Osteocyte (in vitro differentiated cells): ENCODE data around the gene ZMIZ1. TPM values are rescaled to one million over a fixed set of nuclear protein-coding genes. Genes with fewer than 3 reads are reported as not detected.

ENCODE experiments used
- DNase-seq: peaks from one replicate; pipeline ENCODE4 v3.0.0; 2021; ENCODE audit warnings: mixed read lengths; ENCODE audit not compliant: unreplicated experiment; ENCODE audit errors: extremely low spot score
- H3K27ac Mint-ChIP-seq: one replicate; pipeline ENCODE4 v1.8.0; 2021; ENCODE audit warnings: mild to moderate bottlenecking, mixed read lengths; ENCODE audit not compliant: unreplicated experiment
- H3K27me3 Mint-ChIP-seq: one replicate; pipeline ENCODE4 v1.8.0; 2021; ENCODE audit warnings: mixed read lengths; ENCODE audit not compliant: unreplicated experiment
- H3K36me3 Mint-ChIP-seq: one replicate; pipeline ENCODE4 v1.8.0; 2021; ENCODE audit warnings: mixed read lengths; ENCODE audit not compliant: unreplicated experiment
- H3K4me1 Mint-ChIP-seq: one replicate; pipeline ENCODE4 v1.8.0; 2021; ENCODE audit warnings: mixed read lengths; ENCODE audit not compliant: unreplicated experiment
- H3K4me3 Mint-ChIP-seq: one replicate; pipeline ENCODE4 v1.8.0; 2021; ENCODE audit warnings: mild to moderate bottlenecking, moderate library complexity, mixed read lengths; ENCODE audit not compliant: unreplicated experiment
- H3K9me3 Mint-ChIP-seq: one replicate; pipeline ENCODE4 v1.8.0; 2021; ENCODE audit warnings: mixed read lengths; ENCODE audit not compliant: unreplicated experiment
- total RNA-seq: library from RNA; stranded (reverse); gene quantifications from 2 replicates; pipeline ENCODE4 v1.2.1, GENCODE V29; 2021
- TF ChIP-seq, protein P1 (sequence below): fragments of 200-600 bp; sonication (generic); IDR thresholded peaks from 2 replicates; pipeline ENCODE4 v1.5.0; 2021; ENCODE audit warnings: antibody characterized with exemption, mild to moderate bottlenecking, moderate library complexity

ZMIZ1 gene
- total RNA-seq, 1 donor from 2014 or later = 90.5 TPM

GRCh38 chr10:79148452-79149344 is 79.9 kb downstream of the ZMIZ1 start:
- no peak for DNase-seq
- H3K27me3 Mint-ChIP-seq = no peaks in the 10 kb centered on the region
- H3K4me1 Mint-ChIP-seq = peaks cover 86% of the 10 kb centered on the region
- H3K36me3 Mint-ChIP-seq = no peaks in the 10 kb centered on the region
- no peak overlapping the region for H3K4me3 Mint-ChIP-seq
- H3K27ac Mint-ChIP-seq = peak overlapping the region; percentile 96
- no peaks in the 10 kb centered on the region for H3K9me3 Mint-ChIP-seq
- TF ChIP-seq, protein P1, sequence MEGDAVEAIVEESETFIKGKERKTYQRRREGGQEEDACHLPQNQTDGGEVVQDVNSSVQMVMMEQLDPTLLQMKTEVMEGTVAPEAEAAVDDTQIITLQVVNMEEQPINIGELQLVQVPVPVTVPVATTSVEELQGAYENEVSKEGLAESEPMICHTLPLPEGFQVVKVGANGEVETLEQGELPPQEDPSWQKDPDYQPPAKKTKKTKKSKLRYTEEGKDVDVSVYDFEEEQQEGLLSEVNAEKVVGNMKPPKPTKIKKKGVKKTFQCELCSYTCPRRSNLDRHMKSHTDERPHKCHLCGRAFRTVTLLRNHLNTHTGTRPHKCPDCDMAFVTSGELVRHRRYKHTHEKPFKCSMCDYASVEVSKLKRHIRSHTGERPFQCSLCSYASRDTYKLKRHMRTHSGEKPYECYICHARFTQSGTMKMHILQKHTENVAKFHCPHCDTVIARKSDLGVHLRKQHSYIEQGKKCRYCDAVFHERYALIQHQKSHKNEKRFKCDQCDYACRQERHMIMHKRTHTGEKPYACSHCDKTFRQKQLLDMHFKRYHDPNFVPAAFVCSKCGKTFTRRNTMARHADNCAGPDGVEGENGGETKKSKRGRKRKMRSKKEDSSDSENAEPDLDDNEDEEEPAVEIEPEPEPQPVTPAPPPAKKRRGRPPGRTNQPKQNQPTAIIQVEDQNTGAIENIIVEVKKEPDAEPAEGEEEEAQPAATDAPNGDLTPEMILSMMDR = no peak

GRCh38 chr10:79149345-79149661 is 80.5 kb downstream of the ZMIZ1 start:
- Mint-ChIP-seq H3K36me3 (no peaks in the 10 kb centered on the region), H3K9me3 (no peaks in the 10 kb centered on the region), H3K27ac (peak overlapping the region; percentile 96), H3K4me1 (peaks cover 86% of the 10 kb centered on the region), H3K4me3 (no peak overlapping the region), H3K27me3 (no peaks in the 10 kb centered on the region)
- TF ChIP-seq, protein P1 = no peak
- no peak for DNase-seq

DNA sequence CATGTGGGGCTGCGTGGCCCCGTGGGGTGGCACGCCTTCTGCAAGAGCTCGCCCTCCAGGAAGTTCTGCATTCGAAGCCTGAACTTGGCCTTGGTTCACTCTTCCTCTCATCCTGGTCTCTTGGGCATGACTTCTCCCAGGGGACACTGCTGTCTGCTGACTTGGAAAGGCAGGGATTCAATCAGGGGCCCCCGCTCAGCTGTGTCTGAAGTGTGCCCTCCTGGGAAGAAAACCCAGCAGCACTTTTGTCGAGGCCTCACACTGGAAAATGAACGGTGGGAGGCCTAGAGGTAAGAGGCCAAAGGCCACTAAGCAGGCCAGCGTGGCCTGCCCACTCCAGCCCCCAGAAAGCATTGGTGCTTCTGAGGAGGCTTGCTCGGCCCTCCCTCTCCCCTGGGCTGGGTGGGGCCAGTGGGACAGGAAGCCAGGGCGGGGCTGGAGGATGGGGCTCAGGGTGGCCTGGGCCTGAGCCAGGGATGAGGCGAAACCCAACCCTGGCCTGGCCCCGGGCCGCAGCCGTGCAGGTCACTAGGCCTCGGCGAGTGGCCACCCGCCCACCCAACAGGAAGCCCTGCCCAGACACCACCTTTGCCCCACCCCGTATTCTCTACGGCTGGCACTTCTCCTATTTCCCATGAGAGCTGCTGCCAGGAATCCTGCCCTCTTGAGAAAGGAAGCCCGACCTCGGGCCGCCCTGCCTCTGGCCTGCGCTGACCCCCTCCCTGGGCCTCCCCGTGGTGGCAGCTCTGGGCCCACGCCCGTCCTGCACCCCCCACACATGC is 81.1 kb downstream of the ZMIZ1 start:
- H3K4me3 Mint-ChIP-seq = no peak overlapping the region
- H3K4me1 Mint-ChIP-seq = peaks cover 82% of the 10 kb centered on the region
- TF ChIP-seq, protein P1 = no peak
- H3K27ac Mint-ChIP-seq = peak overlapping the region; percentile 96
- no peaks in the 10 kb centered on the region for H3K9me3 Mint-ChIP-seq
- DNase-seq = peak; percentile 88
- no peaks in the 10 kb centered on the region for H3K27me3 Mint-ChIP-seq
- no peaks in the 10 kb centered on the region for H3K36me3 Mint-ChIP-seq

GRCh38 chr10:79150444-79150754 is 81.6 kb downstream of the ZMIZ1 start:
- no peak overlapping the region for H3K4me3 Mint-ChIP-seq
- peak overlapping the region; percentile 96 for H3K27ac Mint-ChIP-seq
- H3K36me3 Mint-ChIP-seq = peaks cover 1% of the 10 kb centered on the region
- peaks cover 82% of the 10 kb centered on the region for H3K4me1 Mint-ChIP-seq
- TF ChIP-seq, protein P1 = no peak
- H3K27me3 Mint-ChIP-seq = no peaks in the 10 kb centered on the region
- no peaks in the 10 kb centered on the region for H3K9me3 Mint-ChIP-seq
- no peak for DNase-seq

DNA sequence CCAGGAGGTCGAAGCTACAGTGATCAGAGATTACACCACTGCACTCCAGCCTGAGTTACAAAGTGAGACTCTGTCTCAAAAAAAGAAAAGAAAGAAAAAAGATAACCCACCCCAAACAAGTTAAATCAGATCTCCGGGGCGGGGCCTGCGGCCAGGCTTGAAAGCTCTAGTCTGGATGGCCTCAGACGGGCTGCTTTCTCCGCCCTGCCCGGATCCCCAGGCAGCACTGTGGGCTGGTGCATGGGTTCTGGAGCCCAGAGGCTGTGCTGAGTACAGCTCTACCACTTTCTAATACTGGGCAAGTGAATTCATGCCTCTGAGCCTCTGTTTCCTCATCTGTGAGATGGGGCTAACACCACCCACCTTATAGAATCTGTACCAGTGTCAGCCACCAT is 83.7 kb downstream of the ZMIZ1 start:
- peaks cover 82% of the 10 kb centered on the region for H3K4me1 Mint-ChIP-seq
- H3K9me3 Mint-ChIP-seq = no peaks in the 10 kb centered on the region
- no peak overlapping the region for H3K4me3 Mint-ChIP-seq
- TF ChIP-seq, protein P1 = no peak
- peak overlapping the region; percentile 96 for H3K27ac Mint-ChIP-seq
- H3K36me3 Mint-ChIP-seq = peaks cover 8% of the 10 kb centered on the region
- no peak for DNase-seq
- H3K27me3 Mint-ChIP-seq = no peaks in the 10 kb centered on the region
